ENCODE data around the gene STC2. TPM values are rescaled to one million over a fixed set of nuclear protein-coding genes. Genes with fewer than 3 reads are reported as not detected.

The STC2 gene
- total and polyA plus RNA-seq, 2 of the 4 experiments (the other 2 are of a cell fraction): 87.5 to 270 TPM

GRCh38 chr5:173318330-173318729 is 9.9 kb downstream of the STC2 start:
- Histone ChIP-seq H3K14ac (replicated peaks; ENCODE audit: low read depth, low read length) (no peak overlapping the region), H2AK9ac (replicated peaks; ENCODE audit: low read depth, low read length, poor library complexity) (no peak overlapping the region), H3K4me2 (ENCODE audit: low read depth, low read length) (no peak overlapping the region), H3K36me3 (ENCODE audit: control insufficient read depth, insufficient read depth, low read length) (peaks cover 61% of the 10 kb centered on the region), H3K27ac (ENCODE audit: insufficient read depth, low read length) (peak overlapping the region; percentile 9; the same call in 1 of the 2 replicates), H4K20me1 (ENCODE audit: insufficient read depth, low read length) (peaks cover 73% of the 10 kb centered on the region), H4K8ac (ENCODE audit: low read depth in 2 of 2, low read length in 2 of 2) (no peak overlapping the region), H3K4me1 (ENCODE audit: control insufficient read depth, insufficient read depth, low read length) (peaks cover 43% of the 10 kb centered on the region), H2BK15ac (ENCODE audit: low read depth, low read length) (no peak overlapping the region), H3K79me1 (ENCODE audit: low read depth in 1 of 2, low read length in 2 of 2) (peaks cover 21 to 66% of the 10 kb centered on the region in 2 experiments), H3K56ac (ENCODE audit: extremely low read depth, insufficient read depth, low read length) (no peak overlapping the region), H2BK20ac (ENCODE audit: low read depth, low read length) (no peak overlapping the region), H3K9me1 (ENCODE audit: insufficient read depth, low read length) (peaks cover 13% of the 10 kb centered on the region), H3K27me3 (ENCODE audit: control insufficient read depth, insufficient read depth, low read length) (no peaks in the 10 kb centered on the region), H3K18ac (ENCODE audit: low read depth, low read length) (no peak overlapping the region), H2BK5ac (ENCODE audit: low read depth, low read length, poor library complexity, severe bottlenecking) (no peak overlapping the region), H4K5ac (ENCODE audit: low read depth, low read length) (no peak overlapping the region), H2AFZ (replicated peaks; ENCODE audit: low read length, poor library complexity) (no peak overlapping the region), H3K4ac (ENCODE audit: low read depth, low read length) (peak overlapping the region; percentile 19; the same call in 1 of the 2 replicates), H3K23ac (ENCODE audit: low read depth, low read length) (0 out of 2 replicates have a peak overlapping the region, but pooled peaks have one; percentile 12), H3K9ac (ENCODE audit: low read depth, low read length) (0 out of 2 replicates have a peak overlapping the region, but pooled peaks have one; percentile 2), H3K9me3 (ENCODE audit: control insufficient read depth, insufficient read depth, low read length) (no peaks in the 10 kb centered on the region), H2AK5ac (ENCODE audit: low read depth, low read length) (no peak overlapping the region), H3K4me3 (ENCODE audit: insufficient read depth, low read depth, low read length) (no peak overlapping the region), H2BK120ac (ENCODE audit: low read depth, low read length) (no peak overlapping the region), H4K91ac (ENCODE audit: insufficient read depth, low read depth, low read length) (no peak overlapping the region)
- intact Hi-C loops (cut with micrococcal nuclease): no loop called here
- BruUV-seq (replicated peaks): no TSS peak
- DNase-seq (no peak), ATAC-seq (ENCODE audit: low read depth) (no peak)
- WGBS, 2 experiments (ENCODE audit: extremely low coverage in 2 of 2, insufficient read length in 1 of 2): no CpG with 5 or more reads among the region's 2 CpGs
- ChIA-PET CTCF (no interaction called here), POLR2A (ENCODE audit: unreplicated experiment) (interaction anchor here (0.6 kb wide), 1 partner anchor 193 kb away, joined by 5 read pairs; no protein-coding TSS in a partner anchor)
- in situ Hi-C loops (cut with MboI; ENCODE audit: low sequenced_read_pairs): no loop called here
- TF ChIP-seq NFE2L2 (IDR thresholded peaks at IDR 0.05; ENCODE audit: low read depth, low read length): no peak
- TF ChIP-seq BHLHE40 (IDR thresholded peaks at IDR 0.05; ENCODE audit: low read depth, low read length): no peak
- no peak for TF ChIP-seq POLR2A (IDR thresholded peaks at IDR 0.05; ENCODE audit: low read depth, low read length)
- TF ChIP-seq MAFK (IDR thresholded peaks at IDR 0.05; ENCODE audit: low read depth, low read length): no peak
- no peak for TF ChIP-seq CEBPB (IDR thresholded peaks at IDR 0.05; ENCODE audit: low read depth, low read length)
- TF ChIP-seq USF2 (IDR thresholded peaks at IDR 0.05; ENCODE audit: low read depth, low read length): no peak
- no peak for TF ChIP-seq FOS (IDR thresholded peaks at IDR 0.05; ENCODE audit: low read depth, low read length)
- TF ChIP-seq CHD1 (IDR thresholded peaks at IDR 0.05; ENCODE audit: low read depth, low read length): no peak
- TF ChIP-seq ELK1 (IDR thresholded peaks at IDR 0.05; ENCODE audit: borderline replicate concordance, low read depth, low read length): no peak
- no peak for TF ChIP-seq RFX5 (IDR thresholded peaks at IDR 0.05; ENCODE audit: low read depth, low read length)
- no peak for TF ChIP-seq RCOR1 (IDR thresholded peaks at IDR 0.05; ENCODE audit: insufficient replicate concordance, low read length)
- no peak for TF ChIP-seq CTCF (conservative IDR thresholded peaks at IDR 0.05; ENCODE audit: low read depth, low read length)
- no peak for TF ChIP-seq SMC3 (IDR thresholded peaks at IDR 0.05; ENCODE audit: low read depth, low read length)
- dilution Hi-C loops (cut with HindIII; ENCODE audit: low sequenced_read_pairs, unreplicated experiment): no loop called here

Measured in IMR-90 (cell line).